ENCODE measurements around the gene GCSAM.

GCSAM gene

GRCh38 chr3:112096176-112096575 is 36.9 kb downstream of the GCSAM start:
- DNase-seq: no peak

GRCh38 chr3:112095731-112096130 is 37.3 kb downstream of the GCSAM start:
- no peak for DNase-seq

- DNase-seq: no peak
These were observed 39.9 kb downstream of the GCSAM start for GRCh38 chr3:112093180-112093522.

DNA sequence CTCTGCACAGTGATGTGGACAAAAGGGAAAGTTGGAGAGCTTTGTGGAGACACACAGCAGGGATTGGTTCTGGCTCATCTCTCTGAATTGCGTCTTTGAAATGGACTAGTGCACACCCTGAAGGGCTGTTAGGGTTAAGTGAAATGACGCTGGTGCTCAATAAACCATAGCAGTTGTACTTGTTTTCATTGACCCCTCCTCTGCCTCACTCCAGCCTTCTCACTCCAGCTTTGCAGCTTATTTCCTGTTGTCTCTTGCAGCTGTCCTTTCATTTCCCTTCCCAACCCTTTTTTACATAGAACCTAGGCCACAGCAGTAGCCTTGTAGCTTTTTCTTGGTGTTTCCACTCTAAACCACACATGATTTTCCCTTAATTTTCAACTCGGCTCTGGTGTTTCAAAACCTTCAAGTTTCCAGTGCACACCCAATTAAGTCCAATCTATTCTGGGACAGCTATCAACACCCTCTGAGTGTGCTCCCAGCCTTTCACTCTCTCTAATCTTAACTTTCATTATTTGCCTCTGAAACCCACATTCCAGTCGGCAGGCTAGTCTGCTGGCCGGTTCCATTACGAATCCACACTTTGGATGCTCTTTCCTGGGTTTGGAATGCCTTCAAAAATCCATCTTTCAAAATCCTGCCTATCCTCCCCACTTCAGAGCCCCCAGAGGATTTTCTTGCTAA is 40.4 kb downstream of the GCSAM start:
- no peak for DNase-seq

DNA sequence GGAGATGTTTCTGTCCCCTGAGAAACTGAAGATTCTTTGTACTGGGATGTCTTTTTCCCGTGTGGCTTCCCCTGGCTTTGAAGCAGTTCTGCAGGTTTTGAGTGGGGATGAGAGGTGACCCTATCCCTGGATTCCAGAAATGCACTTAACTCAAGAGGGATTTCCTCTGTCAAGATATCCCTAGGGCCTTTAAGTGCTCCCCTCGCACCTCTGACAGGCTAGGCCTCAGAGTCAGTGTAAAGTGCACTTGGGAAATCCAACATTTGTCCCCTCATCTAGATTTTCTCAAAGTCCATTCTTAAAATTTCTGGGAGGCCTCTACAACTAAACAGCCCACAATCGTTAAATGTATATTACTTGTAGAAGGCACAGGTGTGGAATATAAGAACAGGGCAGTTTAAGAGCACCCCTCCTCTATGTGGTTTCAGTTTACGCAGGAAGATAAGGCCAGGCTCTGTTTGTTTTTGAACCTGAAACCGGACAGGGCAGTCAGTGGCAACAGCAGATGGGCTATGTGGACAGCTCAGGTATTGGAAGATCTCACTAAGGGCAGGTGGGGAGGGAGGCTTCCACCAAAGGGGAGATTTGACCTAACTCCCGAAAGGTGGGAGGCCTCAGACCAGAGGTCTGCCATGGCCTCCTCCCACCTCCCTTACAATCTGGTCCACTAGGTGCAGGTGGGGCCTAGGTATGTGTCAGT is 42.0 kb downstream of the GCSAM start:
- DNase-seq: no peak

DNA sequence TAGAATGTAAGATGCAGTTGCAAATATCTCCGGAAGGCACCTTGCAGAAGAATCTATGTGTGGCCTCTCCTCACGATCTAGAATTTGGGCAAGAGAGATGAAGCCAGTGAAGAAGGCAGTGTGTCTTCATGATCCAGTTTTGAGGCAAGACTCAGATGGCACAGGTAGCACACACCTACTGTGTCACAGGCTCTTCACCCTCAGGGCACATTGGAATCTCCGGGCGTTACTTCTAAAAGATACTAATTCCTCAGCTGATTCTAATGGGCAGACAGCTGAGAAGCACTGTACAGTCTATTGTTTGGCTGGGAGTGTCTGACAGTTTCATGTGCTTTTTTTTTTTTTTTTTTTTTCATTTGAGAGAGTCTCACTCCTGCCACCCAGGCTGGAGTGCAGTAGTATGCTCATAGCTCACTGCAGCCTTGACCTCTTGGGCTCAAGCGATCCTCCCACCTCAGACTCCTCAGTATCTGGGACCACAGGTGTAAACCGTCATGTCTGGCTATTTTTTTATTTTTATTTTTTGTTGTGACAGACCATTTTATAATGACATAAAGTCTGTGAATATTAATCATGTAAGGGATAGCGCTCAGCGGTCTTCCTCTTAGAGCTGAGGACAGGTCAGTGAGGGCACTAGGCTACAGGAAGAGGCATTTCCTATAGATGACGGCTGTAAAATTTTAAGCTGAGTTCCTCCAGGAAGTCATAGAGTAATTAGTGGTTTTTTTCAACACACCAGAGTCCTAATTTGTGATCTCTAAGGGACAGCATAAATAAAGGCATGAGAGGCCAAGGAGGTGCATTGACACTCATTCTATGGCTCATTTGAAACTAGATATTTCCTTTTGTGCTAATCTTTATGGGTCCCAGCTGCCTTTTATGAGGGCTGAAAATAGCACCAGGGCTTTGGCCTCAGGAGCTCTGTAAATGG is 42.8 kb downstream of the GCSAM start:
- DNase-seq: no peak

GRCh38 chr3:112088944-112089343 is 44.1 kb downstream of the GCSAM start:
- no peak for DNase-seq

- no peak for DNase-seq
These were observed 45.3 kb downstream of the GCSAM start for GRCh38 chr3:112087746-112088145.

- DNase-seq: no peak
These were observed 46.0 kb downstream of the GCSAM start for GRCh38 chr3:112086875-112087524.

GRCh38 chr3:112086076-112086854 is 46.8 kb downstream of the GCSAM start, which contains the start of gene C3orf52:
Gene C3orf52 (plus strand): TSS chr3:112086389. CDS start chr3:112086408, 19 bp downstream.
- DNase-seq: peak; percentile 62

- no peak for DNase-seq
These were observed 47.3 kb downstream of the GCSAM start for GRCh38 chr3:112085735-112086075.

GRCh38 chr3:112084980-112085705 is 47.9 kb downstream of the GCSAM start:
- no peak for DNase-seq

DNA sequence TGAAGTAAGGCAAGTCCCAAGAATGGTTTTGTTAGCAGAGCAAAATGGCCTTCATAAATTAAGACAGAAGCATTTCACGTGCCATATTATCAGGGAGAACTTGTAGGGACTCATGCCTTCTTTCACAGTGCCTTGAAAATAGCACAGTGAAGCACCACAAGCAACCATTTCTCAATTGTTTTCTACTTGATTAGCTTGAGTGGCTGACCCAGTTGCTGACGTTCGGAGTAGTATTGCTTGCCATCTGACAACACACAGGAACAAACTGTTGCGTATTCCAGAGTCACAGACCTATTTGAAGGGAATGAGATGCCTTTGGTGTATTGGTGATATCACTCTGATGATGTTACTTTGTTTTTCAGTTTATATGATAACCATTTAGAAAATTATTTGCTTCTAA is 49.8 kb downstream of the GCSAM start:
- DNase-seq: no peak

DNA sequence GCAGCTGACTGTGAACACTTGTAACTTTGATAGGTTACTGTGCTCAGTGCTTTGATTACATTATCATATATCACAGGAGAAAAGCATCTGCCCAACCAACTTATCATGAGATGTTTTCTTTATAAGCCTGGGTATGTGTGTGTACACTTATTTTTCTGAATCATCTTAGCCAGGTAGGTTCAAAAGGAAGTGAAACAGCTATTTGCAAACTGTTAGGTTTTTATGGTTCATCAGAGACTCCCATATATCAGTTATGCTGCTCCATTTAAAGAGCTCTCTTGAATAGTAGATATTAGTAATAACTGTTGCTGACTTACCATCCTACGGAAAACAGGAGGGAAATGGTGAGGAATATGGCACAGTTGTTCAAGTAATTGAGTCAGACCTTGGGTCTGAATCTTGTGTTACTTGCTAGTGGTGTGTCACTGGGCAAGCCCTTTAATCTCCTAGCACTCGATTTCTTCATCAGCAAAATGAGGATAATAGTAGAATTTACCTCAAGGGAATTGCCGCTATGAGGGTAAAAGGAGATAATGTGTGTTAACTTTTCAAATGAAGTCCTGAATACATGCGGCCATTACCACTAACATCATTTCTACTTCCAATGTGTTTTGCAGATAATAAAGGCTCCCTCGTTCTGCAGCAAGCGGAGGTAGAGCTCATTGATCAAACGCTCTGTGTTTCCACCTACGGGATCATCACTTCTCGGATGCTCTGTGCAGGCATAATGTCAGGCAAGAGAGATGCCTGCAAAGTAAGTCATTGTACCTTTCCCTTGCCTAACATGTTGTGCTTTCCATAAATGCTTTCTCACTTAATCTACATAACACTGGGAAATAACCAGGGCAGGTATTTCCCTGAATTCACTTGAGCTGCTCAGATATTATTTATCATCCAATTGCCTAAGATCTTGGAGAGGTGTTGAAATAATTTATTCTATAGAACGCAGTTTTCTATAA is 54.6 kb downstream of the GCSAM start:
- no peak for DNase-seq

DNA sequence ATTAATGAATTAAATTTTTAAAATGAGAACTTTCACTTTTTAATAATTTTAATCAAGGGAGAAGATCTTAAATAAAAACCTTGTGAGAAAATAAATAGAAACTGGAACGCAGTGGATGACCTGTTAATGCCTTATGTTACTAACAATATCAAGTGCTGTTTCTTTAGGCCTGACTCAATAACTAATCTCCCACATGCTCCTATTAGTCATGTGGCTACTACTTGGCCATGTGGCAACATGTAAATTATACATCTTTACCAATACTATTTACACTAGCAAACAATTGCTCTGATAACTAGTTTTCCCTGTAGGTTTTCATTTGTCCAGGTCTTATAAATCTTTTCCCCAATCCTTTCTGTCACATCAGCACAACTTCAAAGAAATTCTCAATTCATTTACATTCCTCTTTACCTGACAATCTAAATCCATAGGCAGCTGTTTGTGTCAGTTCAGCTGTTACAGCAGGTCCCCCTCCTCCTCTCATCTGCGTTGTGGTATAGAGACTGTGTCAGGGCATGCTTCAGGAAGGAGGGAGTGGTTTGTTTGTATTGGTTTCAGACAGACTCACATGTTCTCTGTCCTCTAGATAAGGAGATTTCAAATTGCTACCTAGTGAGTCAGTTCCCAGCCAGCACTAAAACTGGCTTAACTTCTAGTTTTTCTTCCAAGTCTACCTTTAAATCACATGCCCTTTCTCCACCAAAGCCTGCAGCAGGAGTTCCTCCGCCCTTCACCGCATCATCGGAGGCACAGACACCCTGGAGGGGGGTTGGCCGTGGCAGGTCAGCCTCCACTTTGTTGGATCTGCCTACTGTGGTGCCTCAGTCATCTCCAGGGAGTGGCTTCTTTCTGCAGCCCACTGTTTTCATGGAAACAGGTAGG is 58.2 kb downstream of the GCSAM start:
- peak; percentile 59 for DNase-seq

DNA sequence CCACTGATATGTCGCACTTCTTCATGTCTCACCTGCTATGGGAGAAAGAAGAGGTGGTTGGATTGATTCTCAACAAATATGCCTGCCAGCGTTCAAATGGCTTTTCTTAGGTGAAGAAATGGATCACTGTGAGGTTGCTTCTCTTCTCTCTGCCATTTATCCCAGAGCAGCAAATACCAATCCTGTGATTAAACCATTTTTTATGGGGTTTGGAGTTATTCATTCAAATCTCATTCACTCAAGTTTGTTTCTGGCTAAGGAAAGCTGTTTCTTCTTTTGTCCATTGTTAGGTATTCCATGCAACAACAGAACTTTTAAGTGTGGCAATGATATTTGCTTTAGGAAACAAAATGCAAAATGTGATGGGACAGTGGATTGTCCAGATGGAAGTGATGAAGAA is 59.0 kb downstream of the GCSAM start:
- no peak for DNase-seq

DNA sequence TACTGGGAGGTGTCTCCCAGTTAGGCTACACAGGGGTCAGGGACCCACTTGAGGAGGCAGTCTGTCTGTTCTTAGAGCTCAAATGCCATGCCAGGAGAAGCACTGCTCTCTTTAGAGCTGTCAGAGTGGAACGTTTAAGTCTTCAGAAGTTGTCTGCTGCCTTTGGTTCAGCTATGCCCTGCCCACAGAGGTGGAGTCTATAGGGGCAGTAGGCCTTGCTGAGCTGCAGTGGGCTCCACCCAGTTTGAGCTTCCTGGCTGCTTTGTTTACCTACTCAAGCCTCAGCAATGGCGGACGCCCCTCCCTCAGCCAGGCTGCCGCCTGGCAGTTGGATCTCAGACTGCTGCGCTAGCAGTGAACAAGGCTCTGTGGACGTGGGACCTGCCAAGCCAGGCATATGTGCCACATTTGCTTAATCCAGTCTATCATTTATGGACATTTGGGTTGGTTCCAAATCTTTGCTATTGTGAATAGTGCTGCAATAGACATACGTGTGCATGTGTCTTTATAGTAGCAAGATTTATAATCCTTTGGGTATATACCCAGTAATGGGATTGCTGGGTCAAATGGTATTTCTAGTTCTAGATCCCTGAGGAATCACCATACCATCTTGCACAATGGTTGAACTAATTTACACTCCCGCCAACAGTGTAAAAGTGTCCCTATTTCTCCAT is 60.5 kb downstream of the GCSAM start:
- DNase-seq: peak; percentile 77

All from CD4-positive, alpha-beta T cell treated with Interleukin-17A for 1 hour (primary cell).